HG03442 (cell line): ENCODE data around the gene CD276.
"Not testable (repeated sequence)": the region's sequence is repeated elsewhere in the genome, so short reads cannot be mapped to it uniquely, and the experiment has no call there.

Experiments used
- ATAC-seq: cut with Tn5 transposase; IDR thresholded peaks from one replicate; pipeline ENCODE4 v1.9.1; 2021; ENCODE audit warnings: mild to moderate bottlenecking, moderate library complexity; ENCODE audit not compliant: unreplicated experiment

The CD276 gene

GRCh38 chr15:73683777-73684580 is at the start of gene CD276:
CD276 (plus strand) TSS chr15:73684383; CDS start chr15:73699640, 15,257 bp downstream.
- ATAC-seq = no peak

GRCh38 chr15:73637527-73637926 is 46.7 kb upstream of the CD276 start:
- ATAC-seq = no peak

DNA sequence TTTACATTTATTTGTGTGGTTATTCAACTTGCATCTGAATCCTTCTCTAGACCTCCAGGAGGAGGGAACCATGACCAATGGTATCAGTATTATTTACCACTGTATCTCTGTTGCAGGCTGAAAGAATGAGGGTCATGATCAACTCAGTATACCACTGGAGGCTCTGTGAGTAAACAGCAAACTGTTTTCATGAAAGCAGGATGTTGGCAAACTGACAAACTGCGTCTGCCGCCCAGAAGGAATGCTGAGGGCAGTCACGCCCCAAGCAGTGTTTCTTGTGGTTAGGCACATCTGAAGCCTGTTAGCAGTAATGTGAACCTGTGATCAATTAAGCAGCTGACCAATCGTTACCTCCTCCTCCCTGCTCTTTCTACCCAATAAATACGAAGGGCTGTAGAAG is 44.7 kb upstream of the CD276 start:
- ATAC-seq = not testable (repeated sequence)

GRCh38 chr15:73647259-73648013 is 36.7 kb upstream of the CD276 start:
- no peak for ATAC-seq

DNA sequence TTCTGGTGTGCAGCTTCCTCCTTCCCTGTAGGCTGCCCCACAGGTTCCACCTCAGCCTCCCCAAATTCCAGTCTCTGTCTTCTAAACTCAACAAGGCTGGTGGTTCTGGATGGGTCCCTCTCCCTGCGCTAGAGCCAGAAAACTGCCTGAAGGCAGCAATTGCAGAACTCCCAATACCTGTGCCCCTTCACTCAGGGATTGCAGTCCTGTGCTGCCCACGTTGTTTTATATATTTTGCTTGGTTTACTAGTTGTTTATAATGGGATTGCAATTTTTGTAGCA is 36.2 kb upstream of the CD276 start:
- ATAC-seq = no peak

GRCh38 chr15:73650416-73651126 is 33.6 kb upstream of the CD276 start:
- no peak for ATAC-seq

DNA sequence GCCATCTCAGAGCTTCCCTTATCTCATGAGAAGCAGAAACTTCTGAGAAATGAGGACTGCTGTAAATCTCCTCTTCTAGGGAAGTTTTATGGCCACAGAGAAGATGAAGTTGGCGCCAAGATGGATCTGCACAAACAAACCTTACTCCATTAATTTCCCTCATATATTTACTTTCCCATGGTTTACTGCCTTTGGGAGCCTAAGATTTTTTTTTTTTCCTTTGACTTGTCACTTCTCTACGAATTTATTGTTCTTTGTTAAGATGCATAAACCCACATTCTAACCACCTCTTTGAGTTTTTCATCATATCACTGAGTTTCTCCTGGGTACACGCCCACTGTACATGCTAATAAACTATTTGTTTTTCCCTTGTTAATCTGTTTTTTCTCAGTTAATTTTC is 29.5 kb upstream of the CD276 start:
- no peak for ATAC-seq

- no peak for ATAC-seq
These were observed 28.5 kb upstream of the CD276 start for GRCh38 chr15:73655724-73656123.

GRCh38 chr15:73658645-73659044 is 25.5 kb upstream of the CD276 start:
- no peak for ATAC-seq

DNA sequence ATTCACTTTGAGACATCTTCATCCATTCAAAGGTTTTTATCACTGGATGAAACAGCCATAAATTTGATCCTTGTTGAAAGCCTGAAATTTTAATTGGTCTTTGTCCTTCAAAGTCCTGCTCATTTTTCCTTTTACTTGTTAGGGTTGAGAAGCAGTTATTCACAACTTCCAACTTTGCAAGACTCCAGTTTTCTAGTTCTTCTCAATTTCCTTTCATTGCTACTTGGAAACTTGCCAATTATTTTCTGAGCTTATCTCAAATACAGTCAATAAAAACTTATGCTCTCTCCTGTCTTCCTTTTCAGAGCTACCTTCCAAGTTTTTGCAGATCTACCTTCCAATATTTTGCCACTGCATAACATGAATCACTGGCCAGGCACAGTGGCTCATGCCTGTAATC is 23.7 kb upstream of the CD276 start:
- ATAC-seq = no peak

GRCh38 chr15:73674587-73674986 is 9.6 kb upstream of the CD276 start:
- no peak for ATAC-seq

GRCh38 chr15:73677146-73677607 is 7.0 kb upstream of the CD276 start:
- no peak for ATAC-seq

GRCh38 chr15:73677733-73678132 is 6.5 kb upstream of the CD276 start:
- no peak for ATAC-seq

DNA sequence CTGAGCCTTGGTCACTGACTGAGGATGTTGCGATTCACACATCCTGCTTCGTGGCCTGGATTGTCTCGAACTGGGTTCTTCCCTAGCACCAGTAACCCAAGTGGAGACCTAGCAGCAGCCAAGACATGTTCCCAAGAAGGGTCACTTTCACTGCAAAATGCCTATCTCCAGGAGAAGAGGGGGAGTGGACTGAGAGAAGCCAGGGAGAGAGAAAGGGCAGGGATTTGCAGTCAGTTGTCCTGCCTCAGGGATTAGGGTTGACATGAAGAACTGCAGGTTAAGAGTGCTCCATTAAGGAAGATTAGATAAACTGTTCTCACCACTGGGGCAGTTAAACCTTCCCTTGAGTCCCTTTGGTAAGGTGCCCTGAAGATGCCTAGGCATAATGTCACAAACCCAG is 5.7 kb upstream of the CD276 start:
- ATAC-seq = no peak

GRCh38 chr15:73679180-73679579 is 5.0 kb upstream of the CD276 start:
- ATAC-seq = no peak

GRCh38 chr15:73679964-73680363 is 4.2 kb upstream of the CD276 start:
- ATAC-seq = no peak

- no peak for ATAC-seq
These were observed 3.6 kb upstream of the CD276 start for GRCh38 chr15:73680549-73680948.

DNA sequence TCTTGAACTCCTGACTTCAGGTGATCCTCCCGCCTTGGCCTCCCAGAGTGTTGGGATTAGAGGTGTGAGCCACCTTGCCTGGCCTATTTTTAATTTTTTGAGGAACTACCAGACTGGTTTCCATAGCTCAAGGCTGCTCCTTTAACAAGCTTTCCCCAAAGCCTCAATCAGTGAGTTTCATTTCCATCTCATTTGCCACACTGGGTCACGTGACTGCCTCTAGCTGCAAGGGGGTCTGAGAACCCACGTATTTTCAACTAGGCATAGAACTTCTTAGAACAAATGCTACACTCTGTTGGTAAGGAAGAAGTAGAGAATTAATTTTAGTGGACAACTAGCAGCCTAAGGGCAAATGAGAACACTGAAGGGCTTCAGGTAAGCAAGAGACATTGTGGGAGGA is 3.1 kb upstream of the CD276 start:
- no peak for ATAC-seq

GRCh38 chr15:73681856-73682599 is 2.2 kb upstream of the CD276 start:
- ATAC-seq = no peak

DNA sequence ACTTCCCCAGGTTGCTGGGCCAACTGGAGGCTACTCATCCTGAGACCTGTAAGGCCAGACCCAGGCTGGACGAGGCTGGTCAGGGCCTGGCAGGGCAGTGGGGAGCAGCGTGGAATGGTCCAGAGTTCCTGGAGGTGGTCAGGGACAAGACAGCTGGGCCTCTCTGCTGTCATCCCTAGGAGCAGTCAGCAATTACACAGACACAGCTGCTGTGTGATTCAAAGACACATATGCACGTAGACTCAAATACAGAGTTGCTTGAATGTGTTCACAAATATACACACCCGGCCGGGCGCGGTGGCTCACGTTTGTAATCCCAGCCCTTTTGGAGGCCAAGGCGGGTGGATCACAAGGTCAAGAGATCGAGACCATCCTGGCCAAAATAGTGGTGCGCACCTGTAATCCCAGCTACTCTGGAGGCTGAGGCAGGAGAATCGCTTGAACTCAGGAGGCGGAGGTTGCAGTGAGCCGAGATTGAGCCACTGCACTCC is 1.5 kb upstream of the CD276 start:
- ATAC-seq = no peak

DNA sequence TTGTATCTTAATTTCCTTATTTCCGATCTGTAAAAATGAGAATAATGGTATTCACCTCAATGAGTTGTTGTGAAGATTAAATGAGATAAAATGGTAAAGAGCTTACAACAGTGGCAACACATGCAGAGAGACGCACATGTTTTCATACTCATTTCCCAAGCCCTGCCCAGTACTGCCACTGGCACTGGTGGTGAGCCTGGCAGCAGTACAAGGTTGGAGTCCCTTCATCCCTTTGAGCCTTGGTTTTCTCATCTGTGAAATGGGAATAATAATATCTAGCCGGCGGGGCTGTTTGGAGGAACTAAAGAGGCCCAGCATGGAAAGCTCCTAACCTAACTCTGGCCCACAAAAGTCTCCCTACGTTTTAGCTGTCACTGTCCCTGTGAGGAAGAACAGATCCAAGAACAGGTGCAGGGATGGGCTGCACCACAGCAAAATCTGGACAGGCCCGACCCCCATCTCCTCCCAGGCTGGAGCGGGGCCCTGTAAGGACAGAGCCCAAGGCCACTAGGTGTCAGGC is 866 bp upstream of the CD276 start:
- no peak for ATAC-seq
